HT1080 (cell line): Measurements from ENCODE around the gene OTOGL. TPM values are rescaled to one million over a fixed set of nuclear protein-coding genes. Genes with fewer than 3 reads are reported as not detected.
"Not testable (repeated sequence)": the region's sequence is repeated elsewhere in the genome, so short reads cannot be mapped to it uniquely, and the experiment has no call there.

ENCODE experiments used
- DNase-seq: peaks from one replicate; pipeline ENCODE4 v3.0.0-alpha.2; 2015; ENCODE audit warnings: low read depth
- total RNA-seq: library from RNA; depleted of rRNA; stranded (reverse); fragments of >200 nt; shearing (Covaris generic); gene quantifications from 2 replicates; pipeline ENCODE4 v1.2.3, GENCODE V29; 2014

Gene OTOGL
- total RNA-seq, 1 experiment from 2014 or later: 0.02 TPM

- DNase-seq: no peak
These were observed 173.1 kb downstream of the OTOGL start for GRCh38 chr12:80272387-80272915.

- no peak for DNase-seq
These were observed 173.8 kb downstream of the OTOGL start for GRCh38 chr12:80273144-80273543.

GRCh38 chr12:80277732-80278131 is 178.4 kb downstream of the OTOGL start:
- DNase-seq: no peak

- DNase-seq: no peak
These were observed 182.9 kb downstream of the OTOGL start for GRCh38 chr12:80282226-80282625.

- DNase-seq: no peak
These were observed 183.4 kb downstream of the OTOGL start for GRCh38 chr12:80282761-80283160.

- DNase-seq: no peak
These were observed 191.9 kb downstream of the OTOGL start for GRCh38 chr12:80291108-80291754.

GRCh38 chr12:80293347-80293746 is 194.0 kb downstream of the OTOGL start:
- no peak for DNase-seq

- DNase-seq: no peak
These were observed 194.4 kb downstream of the OTOGL start for GRCh38 chr12:80293759-80294158.

GRCh38 chr12:80299219-80299618 is 199.9 kb downstream of the OTOGL start:
- DNase-seq: no peak

GRCh38 chr12:80299976-80300375 is 200.6 kb downstream of the OTOGL start:
- DNase-seq: no peak

- not testable (repeated sequence) for DNase-seq
These were observed 208.1 kb downstream of the OTOGL start for GRCh38 chr12:80307436-80307835.

- DNase-seq: no peak
These were observed 213.9 kb downstream of the OTOGL start for GRCh38 chr12:80313209-80313608.

GRCh38 chr12:80314741-80315140 is 215.4 kb downstream of the OTOGL start:
- DNase-seq: no peak

GRCh38 chr12:80316222-80316621 is 216.9 kb downstream of the OTOGL start:
- no peak for DNase-seq

GRCh38 chr12:80317307-80317706 is 218.0 kb downstream of the OTOGL start:
- DNase-seq: no peak

- DNase-seq: no peak
These were observed 218.6 kb downstream of the OTOGL start for GRCh38 chr12:80317899-80318298.

- no peak for DNase-seq
These were observed 220.9 kb downstream of the OTOGL start for GRCh38 chr12:80320121-80320678.

- DNase-seq: peak; percentile 11
These were observed 222.3 kb downstream of the OTOGL start for GRCh38 chr12:80321653-80322052.

- DNase-seq: no peak
These were observed 226.0 kb downstream of the OTOGL start for GRCh38 chr12:80325167-80325959.

- DNase-seq: no peak
These were observed 233.5 kb downstream of the OTOGL start for GRCh38 chr12:80332827-80333226.

GRCh38 chr12:80352474-80352873 is 253.1 kb downstream of the OTOGL start:
- peak; percentile 46 for DNase-seq

- DNase-seq: no peak
These were observed 253.9 kb downstream of the OTOGL start for GRCh38 chr12:80353254-80353653.
